H1 (cell line): Measurements from ENCODE around the gene NID2. TPM values are rescaled to one million over a fixed set of nuclear protein-coding genes. Genes with fewer than 3 reads are reported as not detected.

Source experiments
- CTCF ChIA-PET: fragments of 300-600 bp; sonication (Branson Sonifier 250); formaldehyde crosslinking; loops from one replicate; lab custom pipeline; 2021; ENCODE audit not compliant: partially characterized antibody; lab: Charles Lee
- POLR2A ChIA-PET: fragments of 300-600 bp; sonication (Branson Sonifier 250); formaldehyde crosslinking; loops from one replicate; lab custom pipeline; 2021; ENCODE audit warnings: inconsistent platforms; ENCODE audit not compliant: partially characterized antibody; lab: Charles Lee
- DNase-seq, 2 experiments: peaks; one replicate each; pipeline versions ENCODE4 v3.0.0 to v3.0.0-alpha.2; 2010 to 2022; ENCODE audit warnings: low spot score in 2 of 2, low read depth in 1 of 2, mixed read lengths in 1 of 2
- FAIRE-seq: peaks from 2 replicates; lab custom pipeline; 2011; peaks lifted over from hg19 to GRCh38; lab: Jason Lieb, UNC
- H2AFZ ChIP-seq: 2 replicates; pipeline ENCODE4 v1.8.1; 2012; ENCODE audit warnings: low read length, inconsistent platforms
- H2AK5ac ChIP-seq: 2 replicates; pipeline ENCODE4 v1.6.1; 2013; ENCODE audit warnings: low read depth, low read length
- H2BK120ac ChIP-seq: replicated peaks from 2 replicates; pipeline ENCODE3; 2013; ENCODE audit warnings: low read depth, low read length, inconsistent platforms
- H2BK12ac ChIP-seq: 2 replicates; pipeline ENCODE4 v1.6.1; 2013; ENCODE audit warnings: low read depth, low read length
- H2BK15ac ChIP-seq: 2 replicates; pipeline ENCODE4 v1.6.1; 2013; ENCODE audit warnings: low read length
- H2BK20ac ChIP-seq: 2 replicates; pipeline ENCODE4 v1.6.1; 2013; ENCODE audit warnings: low read length
- H2BK5ac ChIP-seq: 2 replicates; pipeline ENCODE4 v1.6.1; 2013; ENCODE audit warnings: low read depth, low read length
- H3K14ac ChIP-seq: 2 replicates; pipeline ENCODE4 v1.6.1; 2013; ENCODE audit warnings: inconsistent platforms; ENCODE audit not compliant: insufficient read length
- H3K18ac ChIP-seq: 2 replicates; pipeline ENCODE4 v1.6.1; 2013; ENCODE audit warnings: low read length; ENCODE audit errors: extremely low read depth
- H3K23ac ChIP-seq: 2 replicates; pipeline ENCODE4 v1.6.1; 2013; ENCODE audit warnings: inconsistent platforms; ENCODE audit not compliant: insufficient read length
- H3K23me2 ChIP-seq: 2 replicates; pipeline ENCODE4 v1.6.1; 2013; ENCODE audit warnings: low read depth, low read length
- H3K27ac ChIP-seq: 2 replicates; pipeline ENCODE4 v1.6.1; 2011; ENCODE audit warnings: low read depth, low read length, inconsistent platforms
- H3K27me3 ChIP-seq, 4 experiments: replicated peaks in 1 of 4; 1 replicate in 1 of 4; 2 replicates in 3 of 4; pipeline versions ENCODE4 v1.6.1 to v1.8.1; 2011 to 2013; ENCODE audit warnings: low read length in 3 of 4, mild to moderate bottlenecking in 3 of 4, inconsistent platforms in 2 of 4, mixed read lengths in 2 of 4, moderate library complexity in 1 of 4; ENCODE audit not compliant: control insufficient read depth in 3 of 4, insufficient read depth in 3 of 4; ENCODE audit errors: extremely low read depth in 1 of 4
- H3K36me3 ChIP-seq, 4 experiments: 2 replicates each; pipeline versions ENCODE4 v1.6.1 to v1.8.1; 2011 to 2013; ENCODE audit warnings: mild to moderate bottlenecking in 4 of 4, low read length in 3 of 4, moderate library complexity in 2 of 4, control low read depth in 1 of 4, inconsistent platforms in 1 of 4; ENCODE audit not compliant: insufficient read depth in 4 of 4, control insufficient read depth in 2 of 4
- H3K4ac ChIP-seq: replicated peaks from 2 replicates; pipeline ENCODE3; 2013; ENCODE audit warnings: low read length, low read depth, mixed read lengths, inconsistent platforms; ENCODE audit not compliant: insufficient read length
- H3K4me1 ChIP-seq, 4 experiments: replicated peaks in 1 of 4; 1 replicate in 1 of 4; 2 replicates in 3 of 4; pipeline versions ENCODE4 v1.6.1 to v1.8.1; 2011 to 2013; ENCODE audit warnings: low read length in 3 of 4, inconsistent platforms in 2 of 4, mixed read lengths in 1 of 4; ENCODE audit not compliant: insufficient read depth in 4 of 4, control insufficient read depth in 3 of 4
- H3K4me2 ChIP-seq, 2 experiments: 2 replicates each; pipeline versions ENCODE4 v1.6.1 to v1.8.1; 2011 to 2013; ENCODE audit warnings: low read depth in 2 of 2, low read length in 2 of 2, control low read depth in 1 of 2, inconsistent platforms in 1 of 2, mild to moderate bottlenecking in 1 of 2; ENCODE audit not compliant: insufficient read depth in 1 of 2
- H3K4me3 ChIP-seq, 4 experiments: fragments of 200-600, 300-600 bp in 1 of 4; sonication (generic), shearing (Covaris generic), sonication (Bioruptor Twin) in 1 of 4; 2 replicates each; pipeline versions ENCODE4 v1.5.1 to v1.8.1; 2011 to 2016; ENCODE audit warnings: low read length in 4 of 4, low read depth in 3 of 4, control low read depth in 2 of 4, inconsistent platforms in 2 of 4, mild to moderate bottlenecking in 2 of 4, mixed read lengths in 1 of 4, moderate library complexity in 1 of 4; ENCODE audit not compliant: insufficient read depth in 2 of 4; ENCODE audit errors: extremely low read depth in 1 of 4
- H3K56ac ChIP-seq: replicated peaks from 2 replicates; pipeline ENCODE3; 2013; ENCODE audit warnings: low read depth, mild to moderate bottlenecking, mixed read lengths, low read length, inconsistent platforms; ENCODE audit not compliant: insufficient read length
- H3K79me1 ChIP-seq: 2 replicates; pipeline ENCODE4 v1.6.1; 2013; ENCODE audit warnings: low read depth, low read length, control low read depth
- H3K79me2 ChIP-seq, 2 experiments: 2 replicates each; pipeline versions ENCODE4 v1.6.1 to v1.8.1; 2012 to 2013; ENCODE audit warnings: low read length in 2 of 2, mild to moderate bottlenecking in 2 of 2, inconsistent platforms in 1 of 2; ENCODE audit not compliant: insufficient read depth in 2 of 2, control insufficient read depth in 1 of 2
- H3K9ac ChIP-seq, 4 experiments: replicated peaks in 1 of 4; 1 replicate in 1 of 4; 2 replicates in 3 of 4; pipeline versions ENCODE4 v1.6.1 to v1.8.1; 2011 to 2013; ENCODE audit warnings: low read depth in 3 of 4, low read length in 3 of 4, control low read depth in 2 of 4, mild to moderate bottlenecking in 2 of 4, moderate library complexity in 2 of 4, inconsistent platforms in 1 of 4; ENCODE audit errors: extremely low read depth in 1 of 4
- H3K9me3 ChIP-seq, 2 experiments: 2 replicates each; pipeline versions ENCODE4 v1.6.1 to v1.8.1; 2012 to 2013; ENCODE audit warnings: mild to moderate bottlenecking in 2 of 2, moderate library complexity in 2 of 2, control low read depth in 1 of 2, inconsistent platforms in 1 of 2, low read depth in 1 of 2, low read length in 1 of 2, mixed read lengths in 1 of 2; ENCODE audit not compliant: insufficient read depth in 2 of 2
- H4K20me1 ChIP-seq, 2 experiments: replicated peaks in 1 of 2; 2 replicates each; pipeline versions ENCODE3 to v1.8.1; 2011 to 2013; ENCODE audit warnings: inconsistent platforms in 2 of 2, low read length in 2 of 2, mild to moderate bottlenecking in 1 of 2; ENCODE audit not compliant: insufficient read depth in 2 of 2, control insufficient read depth in 1 of 2
- H4K5ac ChIP-seq: 2 replicates; pipeline ENCODE4 v1.6.1; 2013; ENCODE audit warnings: low read length, low read depth, mixed read lengths, inconsistent platforms; ENCODE audit not compliant: insufficient read length
- H4K8ac ChIP-seq: 2 replicates; pipeline ENCODE4 v1.8.0; 2013; ENCODE audit warnings: mild to moderate bottlenecking, moderate library complexity, low read length, inconsistent platforms; ENCODE audit not compliant: insufficient read depth; ENCODE audit errors: extremely low read depth
- H4K91ac ChIP-seq: replicated peaks from 2 replicates; pipeline ENCODE3; 2013; ENCODE audit warnings: low read length, mixed read lengths, inconsistent platforms; ENCODE audit not compliant: insufficient read length
- MAFK ChIP-seq: IDR thresholded peaks from 2 replicates; pipeline ENCODE4 v1.6.1; 2012; ENCODE audit warnings: low read depth, mild to moderate bottlenecking, improper control_type of control experiment, low read length
- SAP30 ChIP-seq: fragments of 300-600 bp; sonication (generic); IDR thresholded peaks from 2 replicates; pipeline ENCODE4 v1.7.1; 2012; ENCODE audit warnings: low read length, moderate library complexity, mild to moderate bottlenecking, inconsistent platforms; ENCODE audit not compliant: insufficient read depth, insufficient replicate concordance
- WGBS, 2 experiments: shearing (Covaris generic) in 1 of 2; methylation state at CpG; one replicate each; pipeline versions ENCODE4 v1.1.6 to v1.1.7; 2013 to 2015; ENCODE audit warnings: low lambda C conversion rate in 2 of 2, mixed read lengths in 2 of 2, inconsistent platforms in 1 of 2, low coverage in 1 of 2, missing lambda C conversion rate in 1 of 2; ENCODE audit not compliant: insufficient replicate concordance in 2 of 2, insufficient coverage in 1 of 2, insufficient read length in 1 of 2; ENCODE audit errors: extremely low coverage in 1 of 2, missing lambda C conversion rate in 1 of 2; 5-methylcytosine and 5-hydroxymethylcytosine counted together
- polyA plus RNA-seq, 7 experiments: library from polyadenylated mRNA; depleted of rRNA in 3 of 7; stranded (reverse) in 5 of 7; unstranded in 2 of 7; fragments of >200 nt in 5 of 7; fragments of 200-250 nt in 2 of 7; gene quantifications; 1 replicate in 5 of 7; 2 replicates in 1 of 7; 4 replicates in 1 of 7; pipeline versions ENCODE4 v1.2.1 to v1.2.3, GENCODE V29; 2011 to 2013; ENCODE audit warnings: missing spikeins in 2 of 7, mixed read lengths in 2 of 7
- total RNA-seq: library from RNA; stranded (reverse); fragmentation: NEBNext Ultra II Directional; extraction: Animal tissue kit (Norgen Biotek cat#: 25700); gene quantifications from 2 replicates; pipeline ENCODE4 v1.2.1, GENCODE V29; 2021

NID2 gene
- total and polyA plus RNA-seq, 2 of the 8 experiments (the other 6 are each of a cell fraction or from before 2014, with no cell fraction given): 6.1 to 12.6 TPM

DNA sequence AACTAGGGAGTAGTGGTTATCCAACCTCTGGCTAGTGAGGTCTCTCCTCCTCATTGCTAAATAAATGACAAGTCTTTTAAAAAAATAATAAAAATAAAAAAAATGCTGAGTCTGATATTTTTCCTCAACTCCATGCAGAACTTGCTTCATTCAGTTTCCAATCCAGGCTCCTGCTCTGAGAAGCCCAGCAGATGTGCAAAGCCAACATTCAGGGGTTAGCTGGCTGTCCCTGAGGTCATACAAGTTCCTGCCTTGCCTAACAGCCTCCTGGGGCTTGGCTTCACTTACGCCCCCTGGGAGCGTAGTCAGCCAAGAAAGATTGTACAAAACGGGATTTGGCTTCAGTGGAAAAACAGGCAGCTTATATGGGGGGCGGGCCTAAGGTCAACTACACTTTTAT, 56.2 kb downstream of the NID2 start:
- H3K4me3 ChIP-seq: no peak overlapping the region

More for the DNA sequence above, 56.2 kb downstream of the NID2 start:
- no peak overlapping the region for H3K14ac ChIP-seq
- no peaks in the 10 kb centered on the region for H3K27me3 ChIP-seq
- H3K27ac ChIP-seq: no peak overlapping the region
- peaks cover 2 to 12% (median 10%) of the 10 kb centered on the region in 4 experiments; a peak in 6 of 7 replicates for H3K4me1 ChIP-seq
- POLR2A ChIA-PET: interaction anchor here (0.7 to 2.0 kb wide), 4 partner anchors 11 to 246 kb away, joined by 3 to 7 read pairs (median 4); partner anchors contain the start of gene NID2
- no peak overlapping the region for H2AFZ ChIP-seq
- no peaks in the 10 kb centered on the region for H3K79me2 ChIP-seq
- no peak overlapping the region for H4K91ac ChIP-seq
- no peak overlapping the region for H3K9ac ChIP-seq
- H3K79me1 ChIP-seq: no peaks in the 10 kb centered on the region
- no peak overlapping the region for H4K8ac ChIP-seq
- no peak overlapping the region for H2BK120ac ChIP-seq
- H3K23me2 ChIP-seq: no peaks in the 10 kb centered on the region
- H2BK20ac ChIP-seq: no peak overlapping the region
- H3K4ac ChIP-seq: no peak overlapping the region
- no peak for FAIRE-seq
- H3K4me2 ChIP-seq: peak overlapping the region; percentile 23 to 33; a peak in 1 of 4 replicates
- no peak overlapping the region for H3K56ac ChIP-seq
- H3K18ac ChIP-seq: no peak overlapping the region
- no peak for DNase-seq
- no peak overlapping the region for H4K5ac ChIP-seq
- H3K23ac ChIP-seq: no peak overlapping the region
- H2BK5ac ChIP-seq: no peak overlapping the region
- peaks cover 3 to 4% of the 10 kb centered on the region in 2 experiments for H4K20me1 ChIP-seq
- peaks cover 11 to 43% (median 31%) of the 10 kb centered on the region in 4 experiments for H3K36me3 ChIP-seq
- no peak overlapping the region for H2BK12ac ChIP-seq
- no peaks in the 10 kb centered on the region; a peak in 1 of 4 replicates for H3K9me3 ChIP-seq
- whole genome bisulfite sequencing, 2 experiments: 65% methylated on average over 4 of the region's 4 CpGs; no CpG with 5 or more reads in 1 of the 2 experiments
- H2AK5ac ChIP-seq: no peak overlapping the region
- H2BK15ac ChIP-seq: no peak overlapping the region
- no peak for TF ChIP-seq SAP30
- peak; percentile 55; the same call in 1 of the 2 replicates for TF ChIP-seq MAFK
- CTCF ChIA-PET: interaction anchor here (1.0 to 5.0 kb wide), 10 partner anchors 10 to 120 kb away, joined by 3 to 46 read pairs (median 5); partner anchors contain the start of gene NID2
